ENCODE data around the gene PKIG.

DNA sequence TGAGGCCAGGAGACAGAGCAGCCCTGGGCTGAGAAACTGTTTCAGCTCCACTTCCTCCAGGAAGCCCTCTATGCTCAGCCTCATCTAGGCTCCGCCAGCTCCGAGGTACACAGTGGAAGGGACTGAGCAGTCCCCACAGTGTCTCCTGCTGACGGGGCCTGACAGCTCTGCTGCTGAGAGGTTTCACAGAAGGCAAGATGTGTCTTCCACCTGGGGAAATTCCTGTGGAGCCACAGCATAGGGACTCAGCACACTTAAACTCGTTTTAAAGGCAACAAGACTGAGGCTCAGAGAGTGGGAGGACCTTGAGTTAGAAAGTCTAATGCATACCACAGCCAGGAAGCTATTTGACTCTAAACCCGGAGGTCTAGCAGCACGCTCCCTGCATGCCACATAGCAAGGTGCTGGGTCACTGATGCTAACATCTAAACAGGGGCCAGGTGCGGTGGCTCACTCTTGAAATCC lies 62.3 kb downstream of the PKIG start:
- TF ChIP-seq, protein P1, sequence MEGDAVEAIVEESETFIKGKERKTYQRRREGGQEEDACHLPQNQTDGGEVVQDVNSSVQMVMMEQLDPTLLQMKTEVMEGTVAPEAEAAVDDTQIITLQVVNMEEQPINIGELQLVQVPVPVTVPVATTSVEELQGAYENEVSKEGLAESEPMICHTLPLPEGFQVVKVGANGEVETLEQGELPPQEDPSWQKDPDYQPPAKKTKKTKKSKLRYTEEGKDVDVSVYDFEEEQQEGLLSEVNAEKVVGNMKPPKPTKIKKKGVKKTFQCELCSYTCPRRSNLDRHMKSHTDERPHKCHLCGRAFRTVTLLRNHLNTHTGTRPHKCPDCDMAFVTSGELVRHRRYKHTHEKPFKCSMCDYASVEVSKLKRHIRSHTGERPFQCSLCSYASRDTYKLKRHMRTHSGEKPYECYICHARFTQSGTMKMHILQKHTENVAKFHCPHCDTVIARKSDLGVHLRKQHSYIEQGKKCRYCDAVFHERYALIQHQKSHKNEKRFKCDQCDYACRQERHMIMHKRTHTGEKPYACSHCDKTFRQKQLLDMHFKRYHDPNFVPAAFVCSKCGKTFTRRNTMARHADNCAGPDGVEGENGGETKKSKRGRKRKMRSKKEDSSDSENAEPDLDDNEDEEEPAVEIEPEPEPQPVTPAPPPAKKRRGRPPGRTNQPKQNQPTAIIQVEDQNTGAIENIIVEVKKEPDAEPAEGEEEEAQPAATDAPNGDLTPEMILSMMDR (conservative IDR thresholded peaks at IDR 0.05) = no peak
- no peak for TF ChIP-seq EZH2 (IDR thresholded peaks at IDR 0.05; ENCODE audit: low read depth)
